GM19467 (cell line): ENCODE measurements around the gene CNP.
"Not testable (repeated sequence)": the region's sequence is repeated elsewhere in the genome, so short reads cannot be mapped to it uniquely, and the experiment has no call there.

Experiments used
- ATAC-seq: cut with Tn5 transposase; IDR thresholded peaks from one replicate; pipeline ENCODE4 v1.9.1; 2021; ENCODE audit warnings: mild to moderate bottlenecking, moderate library complexity; ENCODE audit not compliant: unreplicated experiment

Gene CNP

GRCh38 chr17:41966463-41967140 is at the start of gene CNP:
CNP (plus strand) TSS chr17:41966795; CDS start chr17:41966885, 90 bp downstream.
- ATAC-seq, result peak; percentile 61

GRCh38 chr17:41917192-41917591 is 49.4 kb upstream of the CNP start:
- ATAC-seq, result no peak

GRCh38 chr17:41917679-41918313 is 48.8 kb upstream of the CNP start:
- no peak for ATAC-seq

GRCh38 chr17:41918314-41919164 is 48.1 kb upstream of the CNP start, which contains the start of gene ACLY:
ACLY (minus strand) TSS chr17:41918951; CDS start chr17:41913873, 5,078 bp downstream.
- ATAC-seq, result peak; percentile 86

GRCh38 chr17:41919165-41919817 is 47.3 kb upstream of the CNP start:
- ATAC-seq, result no peak

- ATAC-seq, result no peak
Observed at GRCh38 chr17:41919840-41920579, 46.6 kb upstream of the CNP start.

GRCh38 chr17:41920580-41920955 is 46.0 kb upstream of the CNP start:
- no peak for ATAC-seq

- ATAC-seq, result no peak
Observed at GRCh38 chr17:41925991-41926590, 40.5 kb upstream of the CNP start.

GRCh38 chr17:41928693-41929251 is 37.8 kb upstream of the CNP start:
- no peak for ATAC-seq

GRCh38 chr17:41930009-41930832 is 36.4 kb upstream of the CNP start, which contains the start of gene ODAD4:
ODAD4 (plus strand) TSS chr17:41930617; CDS start chr17:41930724, 107 bp downstream.
- peak; percentile 89 for ATAC-seq

- not testable (repeated sequence) for ATAC-seq
Observed at GRCh38 chr17:41930833-41931156, 35.8 kb upstream of the CNP start.

GRCh38 chr17:41931715-41932114 is 34.9 kb upstream of the CNP start:
- ATAC-seq, result not testable (repeated sequence)

GRCh38 chr17:41932816-41933389 is 33.7 kb upstream of the CNP start:
- no peak for ATAC-seq

GRCh38 chr17:41935641-41936040 is 31.0 kb upstream of the CNP start:
- no peak for ATAC-seq

- ATAC-seq, result no peak
Observed at GRCh38 chr17:41937970-41938954, 28.3 kb upstream of the CNP start.

GRCh38 chr17:41939044-41939692 is 27.4 kb upstream of the CNP start:
- no peak for ATAC-seq

GRCh38 chr17:41939693-41940090 is 26.9 kb upstream of the CNP start:
- ATAC-seq, result no peak
